BJ (cell line): Measurements from ENCODE around the gene PLCXD1. TPM values are rescaled to one million over a fixed set of nuclear protein-coding genes. Genes with fewer than 3 reads are reported as not detected.

Source experiments
- CTCF ChIA-PET: fragments of 350-600 bp; formaldehyde crosslinking; extraction: SDS; loops from one replicate; lab custom pipeline; 2021; ENCODE audit warnings: antibody characterized with exemption, inconsistent platforms; lab: Yijun Ruan, JAX
- POLR2A ChIA-PET: fragments of 300-600 bp; sonication (Branson Sonifier 250); formaldehyde crosslinking; extraction: SDS; loops from one replicate; lab custom pipeline; 2021; ENCODE audit warnings: antibody characterized with exemption; lab: Charles Lee
- DNase-seq: peaks from one replicate; pipeline ENCODE4 v3.0.0-alpha.2; 2011; ENCODE audit warnings: low read depth
- H3K27me3 ChIP-seq: 2 replicates; pipeline ENCODE4 v1.6.0; 2011; ENCODE audit warnings: low read length; ENCODE audit not compliant: control insufficient read depth, insufficient read depth
- H3K36me3 ChIP-seq: 2 replicates; pipeline ENCODE4 v1.5.1; 2011; ENCODE audit warnings: low read length; ENCODE audit not compliant: control insufficient read depth, insufficient read depth
- H3K4me3 ChIP-seq: 2 replicates; pipeline ENCODE4 v1.5.1; 2011; ENCODE audit warnings: low read depth, mild to moderate bottlenecking, control low read depth, low read length
- polyA plus RNA-seq: library from polyadenylated mRNA; depleted of rRNA; stranded (reverse); fragments of >200 nt; gene quantifications from 2 replicates; pipeline ENCODE4 v1.2.3, GENCODE V29; 2011
- TF ChIP-seq, protein P1 (sequence below): IDR thresholded peaks from 2 replicates; pipeline ENCODE4 v1.5.1; 2011; ENCODE audit warnings: low read depth, mild to moderate bottlenecking, control low read depth, inconsistent platforms, low read length, moderate library complexity; ENCODE audit not compliant: insufficient read depth

PLCXD1 gene
- polyA plus RNA-seq, 1 experiment, result 6.4 TPM

- H3K36me3 ChIP-seq, result peaks cover 3% of the 10 kb centered on the region
- TF ChIP-seq, protein P1, sequence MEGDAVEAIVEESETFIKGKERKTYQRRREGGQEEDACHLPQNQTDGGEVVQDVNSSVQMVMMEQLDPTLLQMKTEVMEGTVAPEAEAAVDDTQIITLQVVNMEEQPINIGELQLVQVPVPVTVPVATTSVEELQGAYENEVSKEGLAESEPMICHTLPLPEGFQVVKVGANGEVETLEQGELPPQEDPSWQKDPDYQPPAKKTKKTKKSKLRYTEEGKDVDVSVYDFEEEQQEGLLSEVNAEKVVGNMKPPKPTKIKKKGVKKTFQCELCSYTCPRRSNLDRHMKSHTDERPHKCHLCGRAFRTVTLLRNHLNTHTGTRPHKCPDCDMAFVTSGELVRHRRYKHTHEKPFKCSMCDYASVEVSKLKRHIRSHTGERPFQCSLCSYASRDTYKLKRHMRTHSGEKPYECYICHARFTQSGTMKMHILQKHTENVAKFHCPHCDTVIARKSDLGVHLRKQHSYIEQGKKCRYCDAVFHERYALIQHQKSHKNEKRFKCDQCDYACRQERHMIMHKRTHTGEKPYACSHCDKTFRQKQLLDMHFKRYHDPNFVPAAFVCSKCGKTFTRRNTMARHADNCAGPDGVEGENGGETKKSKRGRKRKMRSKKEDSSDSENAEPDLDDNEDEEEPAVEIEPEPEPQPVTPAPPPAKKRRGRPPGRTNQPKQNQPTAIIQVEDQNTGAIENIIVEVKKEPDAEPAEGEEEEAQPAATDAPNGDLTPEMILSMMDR, result no peak
- ChIA-PET CTCF (no interaction called here), POLR2A (no interaction called here)
- DNase-seq, result no peak
- no peak overlapping the region for H3K4me3 ChIP-seq
- no peaks in the 10 kb centered on the region for H3K27me3 ChIP-seq
These were observed 51.9 kb downstream of the PLCXD1 start for GRCh38 chrX:332916-333610.

- TF ChIP-seq, protein P1, result no peak
- no peak for DNase-seq
- Histone ChIP-seq H3K36me3 (peaks cover 5% of the 10 kb centered on the region), H3K4me3 (no peak overlapping the region), H3K27me3 (no peaks in the 10 kb centered on the region)
- ChIA-PET CTCF (no interaction called here), POLR2A (no interaction called here)
These were observed 52.6 kb downstream of the PLCXD1 start for GRCh38 chrX:333611-334311.

- CTCF ChIA-PET, result no interaction called here
- TF ChIP-seq, protein P1, result no peak
- no peak for DNase-seq
- H3K36me3 ChIP-seq, result peaks cover 5% of the 10 kb centered on the region
- H3K27me3 ChIP-seq, result no peaks in the 10 kb centered on the region
- no peak overlapping the region for H3K4me3 ChIP-seq
- POLR2A ChIA-PET, result no interaction called here
These were observed 53.2 kb downstream of the PLCXD1 start for GRCh38 chrX:334331-334891.

DNA sequence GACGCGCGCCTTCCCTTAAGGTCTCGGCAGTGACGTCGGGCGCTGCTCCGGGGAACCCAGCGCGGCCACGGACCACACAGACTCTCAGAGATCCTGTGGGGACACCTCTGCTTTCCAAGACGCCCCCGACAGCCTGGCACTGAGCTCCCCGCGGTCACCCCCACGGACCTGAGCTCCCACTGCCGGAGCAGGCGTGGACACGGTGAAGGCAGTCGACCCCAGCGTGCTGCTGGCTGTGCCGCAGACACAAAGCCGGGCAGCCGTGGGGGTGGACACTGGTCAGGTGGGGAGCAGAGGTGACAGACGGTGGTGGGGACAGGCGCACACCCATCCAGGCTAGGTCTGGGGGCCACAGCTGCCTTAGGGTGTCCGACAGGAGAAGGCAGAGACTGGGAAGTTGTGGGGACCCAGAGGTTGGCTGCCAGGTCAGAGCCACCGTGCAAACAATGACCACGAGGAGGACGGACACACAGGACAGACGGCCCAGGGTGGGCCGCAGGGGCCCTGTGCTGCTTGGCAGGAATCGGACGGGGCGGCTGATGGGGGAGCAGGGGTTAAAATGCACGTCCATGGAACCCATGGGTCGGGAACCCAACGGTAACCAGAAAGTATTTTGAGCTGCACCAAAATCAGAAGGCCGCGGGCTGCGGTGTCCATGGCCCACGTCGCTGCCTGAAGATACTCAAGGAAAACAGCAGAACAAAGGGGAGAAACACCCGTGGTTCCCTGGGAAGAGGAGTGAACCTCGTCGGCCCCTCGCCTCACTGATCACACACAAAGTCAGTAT, 54.0 kb downstream of the PLCXD1 start:
- DNase-seq, result no peak
- TF ChIP-seq, protein P1, result no peak
- H3K36me3 ChIP-seq, result peaks cover 5% of the 10 kb centered on the region
- H3K27me3 ChIP-seq, result no peaks in the 10 kb centered on the region
- ChIA-PET CTCF (no interaction called here), POLR2A (no interaction called here)
- H3K4me3 ChIP-seq, result no peak overlapping the region

GRCh38 chrX:335758-336155, 54.6 kb downstream of the PLCXD1 start:
- TF ChIP-seq, protein P1, result no peak
- ChIA-PET POLR2A (no interaction called here), CTCF (no interaction called here)
- H3K4me3 ChIP-seq, result no peak overlapping the region
- no peak for DNase-seq
- no peaks in the 10 kb centered on the region for H3K27me3 ChIP-seq
- peaks cover 6% of the 10 kb centered on the region for H3K36me3 ChIP-seq
